SK-N-SH treated with all-trans-retinoic acid at 6 μM for 48 hours (cell line): Measurements from ENCODE around the gene CMKLR1.

ENCODE experiments used
- CREB5 ChIP-seq: fragments of 250-450 bp; sonication (Bioruptor Pico); IDR thresholded peaks from 2 replicates; pipeline ENCODE4 v1.5.1; 2020; ENCODE audit warnings: low read depth, mild to moderate bottlenecking, moderate library complexity
- ZNF8 ChIP-seq: fragments of 450-650 bp; formaldehyde crosslinking; IDR thresholded peaks from 2 replicates; pipeline ENCODE4 v1.5.0; 2020; ENCODE audit warnings: mild to moderate bottlenecking, moderate library complexity

- TF ChIP-seq CREB5 (CRISPR knock-in tag) (no peak), ZNF8 (CRISPR knock-in tag) (no peak)
Observed at GRCh38 chr12:108322998-108323397, 16.1 kb downstream of the CMKLR1 start.
